Measurements from ENCODE around the gene LARP4B.

Gene LARP4B

DNA sequence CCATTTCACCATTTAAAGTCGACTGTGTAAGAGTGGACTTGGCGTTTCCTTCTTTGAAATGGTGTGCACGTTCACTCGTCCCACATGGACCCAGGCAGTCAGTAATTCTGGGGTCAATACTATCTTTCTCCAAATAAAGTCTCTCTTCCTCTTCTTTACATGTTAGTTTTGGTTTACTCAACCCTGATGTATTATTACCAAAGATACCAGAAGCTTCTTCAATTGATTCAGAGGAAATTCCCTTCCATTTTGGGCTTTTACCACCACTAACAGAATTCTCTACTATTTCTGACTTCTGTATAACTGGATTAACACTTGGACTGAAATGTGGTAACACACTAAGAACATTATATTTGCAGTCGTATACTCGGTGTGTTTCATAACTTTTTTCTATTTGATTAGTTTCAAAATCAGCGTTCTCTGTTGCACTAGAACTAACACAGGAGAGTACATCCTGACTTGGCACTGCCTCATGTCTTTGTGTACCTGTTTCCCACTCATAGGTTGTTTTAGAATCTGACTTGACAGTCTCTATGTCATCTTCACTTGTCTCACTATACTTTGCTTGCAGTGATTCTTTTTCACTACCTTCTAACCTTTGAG is 60.8 kb downstream of the LARP4B start:
- DNase-seq (ENCODE audit: extremely low read depth in 1 of 2, low read depth in 1 of 2), result no peak

DNA sequence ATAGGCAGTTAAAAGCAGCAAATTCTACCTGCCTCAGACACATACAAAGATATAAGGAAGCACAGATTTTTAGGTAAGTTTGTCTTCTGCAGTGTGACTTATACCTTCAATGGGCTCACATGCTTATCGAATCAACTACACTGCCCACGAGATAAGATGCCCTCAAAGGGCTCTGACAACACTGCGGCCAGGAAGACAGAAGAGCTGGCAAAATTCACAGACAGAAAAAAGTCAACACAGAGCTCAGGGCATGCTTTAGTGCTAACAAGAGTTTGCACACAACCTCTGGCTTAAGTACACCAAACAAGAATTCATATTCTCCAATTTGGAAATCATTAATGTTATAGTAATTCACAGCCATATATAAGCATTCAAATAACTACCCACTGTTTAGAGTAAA is 62.3 kb downstream of the LARP4B start:
- DNase-seq (ENCODE audit: extremely low read depth in 1 of 2, low read depth in 1 of 2), result no peak

DNA sequence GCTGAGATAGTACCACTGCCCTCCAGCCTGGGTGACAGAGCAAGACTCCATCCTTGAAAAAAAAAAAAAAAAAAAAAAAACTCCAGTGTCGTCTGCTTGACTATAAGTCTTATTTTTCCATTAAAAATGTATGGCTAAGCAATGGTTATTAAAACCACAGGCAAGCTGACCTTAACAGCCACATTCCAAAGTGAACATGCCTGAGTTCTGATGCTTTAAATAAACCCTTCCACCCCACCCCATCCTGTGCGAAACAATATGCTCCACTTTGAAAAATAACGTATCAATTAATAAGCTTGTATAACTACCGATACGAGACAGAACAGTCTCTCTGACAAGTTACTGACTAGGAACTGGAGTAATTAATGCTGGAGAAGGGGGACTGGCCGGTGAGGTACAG is 63.7 kb downstream of the LARP4B start:
- no peak for DNase-seq (ENCODE audit: extremely low read depth in 1 of 2, low read depth in 1 of 2)

DNA sequence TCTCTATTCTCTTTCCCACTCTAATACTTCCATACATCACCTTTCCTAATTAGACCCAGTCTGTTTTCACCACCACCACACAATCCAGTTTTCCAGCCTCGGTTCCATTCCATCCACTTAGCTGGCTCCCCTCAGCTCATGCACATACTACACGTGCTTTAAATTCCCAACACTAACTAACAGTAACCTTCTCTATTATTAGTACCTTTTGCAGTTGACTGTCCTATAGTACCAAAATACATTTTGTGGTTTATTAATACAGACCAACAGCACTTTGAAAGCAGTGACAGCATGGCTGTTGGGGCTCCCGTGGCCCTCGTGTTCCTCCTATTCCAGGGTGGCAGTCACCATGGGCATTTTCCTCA is 64.9 kb downstream of the LARP4B start:
- no peak for DNase-seq (ENCODE audit: extremely low read depth in 1 of 2, low read depth in 1 of 2)

DNA sequence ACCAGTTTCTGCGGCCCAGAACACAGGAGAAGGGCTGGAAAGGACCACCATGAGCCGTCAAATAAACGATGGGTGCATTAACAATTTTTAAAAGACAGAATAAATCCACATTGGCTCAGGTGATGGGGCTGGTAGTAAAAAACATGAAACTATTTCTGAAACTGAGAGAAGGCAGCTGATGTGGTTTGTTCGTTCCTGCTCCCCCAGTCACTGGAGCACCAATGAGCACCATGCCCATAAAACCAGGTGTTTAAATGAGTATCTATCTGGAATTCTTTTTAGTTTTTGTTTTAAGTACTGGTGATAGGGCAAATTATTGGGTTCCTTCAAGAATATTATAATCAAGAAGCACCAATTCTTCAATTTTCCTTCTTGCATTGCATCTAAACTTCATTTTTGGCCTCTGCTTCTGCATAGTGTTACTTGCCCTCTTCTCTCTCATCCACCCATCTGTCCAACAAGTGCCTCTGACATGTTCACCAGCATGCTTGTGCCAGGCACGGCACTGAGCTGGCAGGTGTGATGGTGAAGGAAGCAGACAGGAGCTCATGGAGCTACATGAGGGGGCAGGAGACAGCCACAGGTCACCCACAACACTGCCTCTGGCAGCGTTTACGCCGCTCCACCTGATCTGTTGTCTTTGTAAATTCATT is 65.5 kb downstream of the LARP4B start:
- DNase-seq (ENCODE audit: extremely low read depth in 1 of 2, low read depth in 1 of 2), result no peak

DNA sequence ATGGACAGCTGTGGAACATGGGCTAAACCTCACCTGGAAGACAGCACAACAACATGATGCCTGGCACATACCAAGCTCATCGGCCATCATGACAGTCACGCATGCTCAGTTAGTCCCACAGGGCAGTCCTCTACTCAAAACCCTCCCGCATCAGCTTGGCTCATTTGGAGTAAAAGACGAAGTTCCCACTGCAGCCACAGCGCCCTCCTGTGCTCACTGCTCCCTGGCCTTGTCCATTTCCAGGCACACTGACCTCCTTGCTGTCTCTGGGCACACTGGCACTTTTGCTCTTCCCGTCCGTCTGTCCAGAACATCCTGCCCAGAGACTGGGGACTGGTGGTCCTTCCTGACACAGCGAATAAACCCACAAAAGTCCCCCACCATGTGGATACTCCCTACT is 66.2 kb downstream of the LARP4B start:
- no peak for DNase-seq (ENCODE audit: extremely low read depth in 1 of 2, low read depth in 1 of 2)

DNA sequence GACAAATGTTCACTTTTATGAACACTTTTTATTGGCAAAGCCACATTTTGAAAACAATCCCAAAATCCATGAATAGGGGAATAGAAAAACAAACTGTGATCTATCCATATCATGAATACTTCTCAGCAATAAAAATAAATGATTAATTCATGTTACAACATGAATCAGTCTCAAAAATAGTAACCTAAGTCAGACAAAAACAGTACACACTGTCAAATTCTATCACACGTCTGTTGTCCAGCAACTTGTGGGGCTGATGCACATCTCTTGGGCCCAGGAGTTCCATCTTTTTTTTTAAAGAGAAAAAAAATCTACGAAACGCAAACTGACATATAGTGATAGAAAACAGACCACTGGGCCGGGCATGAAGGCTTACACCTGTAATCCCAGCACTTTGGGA is 71.0 kb downstream of the LARP4B start:
- no peak for DNase-seq (ENCODE audit: extremely low read depth in 1 of 2, low read depth in 1 of 2)

DNA sequence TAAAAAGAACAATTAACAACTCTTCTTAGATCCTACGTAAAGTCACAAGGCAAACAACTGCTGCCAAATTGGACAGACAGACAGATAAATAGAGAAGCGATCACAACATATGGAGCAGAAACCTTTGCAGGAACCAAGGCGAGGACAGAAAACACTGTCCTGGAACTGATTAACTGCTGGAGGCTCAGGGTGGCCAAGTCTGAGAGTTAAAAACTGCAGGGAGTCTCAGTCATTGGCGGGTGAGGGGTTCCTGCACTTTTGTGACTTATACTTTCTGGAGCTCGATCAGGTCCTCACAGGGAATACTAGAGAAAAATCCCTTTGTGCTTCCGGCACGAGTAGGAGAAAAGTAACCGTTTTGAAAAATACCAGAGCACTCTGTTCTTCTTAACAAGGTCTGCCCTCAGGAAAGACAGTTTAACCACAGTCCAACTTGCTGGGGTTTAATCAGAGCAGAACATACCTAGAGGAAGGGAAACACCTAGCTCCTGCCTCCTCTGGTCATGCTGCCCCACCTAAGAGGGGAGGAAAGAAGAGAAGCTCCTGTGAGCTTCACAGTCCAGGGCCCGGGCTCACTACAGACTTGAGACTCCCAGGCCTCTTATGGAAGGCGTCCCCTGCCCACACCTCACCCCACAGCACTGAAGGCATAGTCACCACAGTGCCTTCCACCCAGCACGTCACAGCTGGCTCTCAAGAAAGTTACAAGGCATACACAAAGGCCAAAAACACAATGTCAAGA is 74.9 kb downstream of the LARP4B start:
- no peak for DNase-seq (ENCODE audit: extremely low read depth in 1 of 2, low read depth in 1 of 2)

DNA sequence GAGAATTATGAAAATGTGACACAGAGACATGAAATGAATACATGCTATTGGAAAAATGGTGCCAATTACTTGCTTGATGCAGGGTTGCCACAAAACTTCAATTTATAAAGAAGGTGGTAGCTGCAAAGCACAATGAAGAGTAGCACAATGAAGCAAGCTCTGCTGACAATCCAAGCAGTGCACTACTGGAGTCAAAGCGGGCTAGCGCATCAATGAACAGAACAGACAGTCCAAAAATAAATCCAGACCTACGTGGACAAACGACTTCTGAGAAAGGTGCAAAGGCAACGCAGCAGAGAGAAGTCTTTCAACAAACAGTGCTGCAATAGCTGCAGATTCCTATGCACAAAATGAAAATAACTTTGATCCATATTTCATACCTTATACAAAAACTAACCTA is 75.8 kb downstream of the LARP4B start:
- no peak for DNase-seq (ENCODE audit: extremely low read depth in 1 of 2, low read depth in 1 of 2)

DNA sequence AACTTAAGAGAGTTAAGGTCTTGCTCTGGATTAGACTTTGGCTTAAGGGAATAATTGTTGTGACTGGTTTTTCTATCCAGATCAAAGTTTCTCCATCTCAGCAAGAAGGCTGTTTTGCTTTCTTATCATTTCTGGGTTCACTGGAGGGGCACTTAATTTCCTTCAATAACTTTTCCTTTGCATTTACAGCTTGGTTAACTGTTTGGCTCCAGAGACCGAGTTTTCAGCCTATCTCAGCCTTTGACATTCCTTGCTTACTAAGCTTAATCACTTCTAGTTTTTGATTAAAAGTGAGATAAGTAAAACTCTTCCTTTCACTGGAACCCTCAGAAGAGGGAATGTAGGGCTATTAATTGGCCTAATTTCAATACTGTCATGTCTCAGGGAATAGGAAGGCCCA is 76.4 kb downstream of the LARP4B start:
- DNase-seq (ENCODE audit: extremely low read depth in 1 of 2, low read depth in 1 of 2), result no peak

DNA sequence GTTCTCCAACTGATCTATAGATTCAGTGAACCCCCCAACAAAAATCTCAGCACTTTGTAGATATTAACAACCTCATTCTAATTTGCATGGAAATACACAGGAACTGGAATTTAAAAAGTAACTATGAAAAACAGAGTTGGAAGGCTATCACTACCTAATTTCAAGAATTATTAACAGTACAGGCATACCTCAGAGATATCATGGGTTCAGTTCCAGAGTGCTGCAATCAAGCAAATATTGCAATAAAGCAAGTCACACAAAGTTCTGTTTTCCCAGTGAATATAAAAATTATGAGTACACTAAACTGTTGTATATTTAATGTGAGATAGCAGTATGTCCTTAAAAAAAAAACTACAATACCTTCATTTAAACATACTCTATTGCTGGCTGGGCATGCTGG is 78.5 kb downstream of the LARP4B start:
- no peak for DNase-seq (ENCODE audit: extremely low read depth in 1 of 2, low read depth in 1 of 2)

DNA sequence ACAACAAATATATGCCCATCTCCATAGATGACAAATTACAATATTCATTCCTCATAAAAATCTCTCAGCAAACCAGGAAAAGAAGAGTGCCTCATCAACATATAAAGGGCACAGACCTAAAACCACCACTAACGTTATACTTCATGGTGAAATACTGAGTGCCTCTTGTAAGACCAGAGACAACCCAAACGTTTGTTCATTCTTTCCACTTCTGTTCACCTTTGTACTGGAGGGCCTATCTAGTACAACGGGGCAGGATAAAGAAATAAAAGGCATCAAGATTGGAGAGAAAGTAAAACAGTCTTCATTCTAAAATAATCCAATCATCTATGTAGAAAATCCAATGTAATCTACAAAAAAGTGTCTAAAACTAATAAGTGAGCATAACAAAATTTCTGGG is 79.1 kb downstream of the LARP4B start:
- no peak for DNase-seq (ENCODE audit: extremely low read depth in 1 of 2, low read depth in 1 of 2)

DNA sequence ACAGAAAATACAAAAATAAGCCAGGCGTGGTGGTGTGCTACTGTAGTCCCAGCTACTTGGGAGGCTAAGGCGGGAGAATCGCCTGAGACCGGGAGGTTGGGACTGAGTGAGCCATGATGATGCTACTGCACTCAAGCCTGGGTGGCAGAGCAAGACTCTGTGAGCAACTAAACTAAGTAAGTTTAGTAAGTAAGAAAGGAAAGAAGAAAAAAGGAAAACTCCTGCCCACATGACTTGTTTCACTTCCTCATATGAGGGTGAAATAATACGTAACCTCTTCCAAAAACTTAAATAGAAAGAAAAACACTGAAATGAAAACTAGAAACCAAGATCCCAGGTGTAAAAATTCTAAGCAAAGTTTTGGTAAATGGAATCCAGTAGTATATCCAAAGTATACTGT is 79.6 kb downstream of the LARP4B start:
- DNase-seq (ENCODE audit: extremely low read depth in 1 of 2, low read depth in 1 of 2), result no peak

DNA sequence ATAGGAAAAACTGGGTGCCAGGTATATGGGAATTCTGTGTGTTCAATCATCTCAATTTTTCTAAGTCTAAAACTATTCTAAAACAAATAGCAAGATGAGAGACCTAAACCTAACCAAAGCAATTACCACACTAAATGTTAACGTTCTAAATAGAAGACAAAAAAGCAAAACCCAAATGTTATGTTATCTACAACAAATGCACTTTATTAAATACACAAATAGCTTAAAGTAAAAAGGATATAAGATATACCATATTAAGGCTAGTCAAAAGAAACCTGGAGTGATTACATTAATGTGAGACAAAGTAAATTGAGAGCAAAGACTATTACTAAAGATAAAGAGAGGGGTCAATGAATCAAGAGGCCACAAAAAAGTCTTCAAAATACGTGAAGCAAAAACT is 81.4 kb downstream of the LARP4B start:
- DNase-seq (ENCODE audit: extremely low read depth in 1 of 2, low read depth in 1 of 2), result no peak

DNA sequence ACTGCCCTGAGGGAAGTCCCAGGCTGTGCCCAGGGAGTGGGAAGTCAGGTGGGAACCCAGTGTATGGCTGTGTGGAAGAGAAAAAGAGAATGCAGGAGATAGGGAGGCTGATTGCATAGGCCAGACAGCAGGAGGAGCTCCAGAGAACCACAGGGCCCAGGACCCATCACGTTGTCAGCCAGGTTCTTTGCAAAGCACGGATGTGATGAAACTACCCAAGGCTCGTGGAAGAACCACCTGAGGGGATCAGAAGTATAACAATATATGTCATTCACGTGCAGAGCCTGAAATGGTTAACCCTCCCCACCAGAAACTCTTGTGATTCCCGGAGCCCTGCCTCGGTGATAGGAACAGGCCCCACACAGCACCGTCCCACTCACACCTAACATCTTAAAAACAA is 83.6 kb downstream of the LARP4B start:
- no peak for DNase-seq (ENCODE audit: extremely low read depth in 1 of 2, low read depth in 1 of 2)

DNA sequence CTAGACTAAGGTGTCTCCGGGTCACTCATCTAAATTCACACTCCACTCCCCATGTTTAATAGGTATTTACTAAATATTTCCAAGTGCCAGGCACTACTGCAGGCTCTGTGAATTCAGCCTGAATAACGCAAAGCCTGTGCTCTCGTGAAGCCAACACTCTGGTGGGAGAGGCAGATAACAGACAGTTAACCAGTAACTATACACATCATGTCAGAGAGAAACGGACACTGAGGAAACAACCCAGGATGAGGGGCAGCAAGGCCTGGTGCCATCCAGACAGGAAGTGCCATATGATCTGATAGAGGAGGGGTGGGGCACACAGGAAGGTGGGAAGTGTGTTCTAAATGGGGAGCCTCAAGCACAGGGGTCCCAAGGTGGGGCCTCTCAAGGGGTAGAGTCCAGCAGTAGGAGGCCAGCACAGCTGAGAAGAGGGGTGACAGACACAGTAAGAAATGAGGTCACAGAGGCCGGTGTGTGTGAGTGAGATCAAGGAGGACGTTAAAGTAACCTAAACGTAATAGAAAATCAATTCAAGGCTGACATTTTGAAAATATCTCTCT is 85.3 kb downstream of the LARP4B start:
- DNase-seq (ENCODE audit: extremely low read depth in 1 of 2, low read depth in 1 of 2), result no peak

DNA sequence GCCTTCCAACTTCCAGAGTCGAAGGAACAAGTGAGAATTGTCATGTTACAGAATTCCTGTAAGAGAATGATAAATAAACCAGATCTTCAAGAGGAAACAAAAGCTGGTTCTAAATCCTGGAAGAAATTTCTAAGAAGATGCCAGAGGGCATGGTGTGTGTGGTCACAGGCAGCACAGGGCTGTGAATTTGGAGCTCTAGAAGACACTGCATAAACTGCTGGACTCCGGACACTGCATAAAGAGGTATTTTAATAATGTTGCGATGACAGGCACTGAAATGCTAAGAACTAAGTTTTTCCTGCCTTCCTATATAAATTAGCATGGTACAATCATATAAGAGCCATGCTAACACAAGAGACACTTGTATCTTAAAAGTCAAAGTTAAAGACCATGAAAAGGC is 86.0 kb downstream of the LARP4B start:
- DNase-seq (ENCODE audit: extremely low read depth in 1 of 2, low read depth in 1 of 2), result no peak

DNA sequence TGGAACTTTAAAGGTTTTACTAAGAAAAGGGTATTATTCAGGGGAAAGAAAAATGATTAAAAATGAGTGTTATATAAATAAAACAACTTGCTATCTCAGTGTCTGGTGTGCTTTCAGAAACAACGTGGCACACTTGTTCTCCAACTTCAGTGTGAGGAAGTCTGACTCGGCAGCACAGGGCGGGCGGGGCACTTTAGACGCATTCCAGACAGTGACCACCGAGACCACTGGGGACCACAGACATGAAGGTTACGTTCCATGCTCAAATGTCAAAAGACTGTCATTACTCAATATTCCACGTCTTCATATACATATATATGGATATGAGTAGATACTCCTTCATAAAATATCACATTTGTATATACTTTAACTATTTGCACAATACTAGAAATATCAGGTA is 87.0 kb downstream of the LARP4B start:
- no peak for DNase-seq (ENCODE audit: extremely low read depth in 1 of 2, low read depth in 1 of 2)

DNA sequence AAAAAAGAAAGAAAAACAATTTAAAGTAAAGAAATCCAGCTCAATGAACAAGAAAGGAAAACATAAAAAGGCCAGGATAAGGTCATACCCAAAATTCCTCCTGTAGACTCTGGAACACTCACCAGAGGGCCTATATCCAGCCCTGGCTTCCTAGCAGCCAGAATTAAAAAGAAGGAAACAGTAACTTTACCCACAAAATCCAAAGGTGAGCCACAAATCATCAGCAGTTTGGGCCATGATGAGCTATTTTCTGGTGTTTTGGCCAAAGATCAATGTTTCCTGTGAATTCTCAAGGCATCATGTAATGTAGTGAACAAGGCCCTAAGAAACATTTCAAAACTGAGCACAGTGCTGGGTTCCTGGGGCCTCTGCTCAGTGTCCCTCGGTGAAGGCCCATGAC is 87.8 kb downstream of the LARP4B start:
- DNase-seq (ENCODE audit: extremely low read depth in 1 of 2, low read depth in 1 of 2), result no peak

DNA sequence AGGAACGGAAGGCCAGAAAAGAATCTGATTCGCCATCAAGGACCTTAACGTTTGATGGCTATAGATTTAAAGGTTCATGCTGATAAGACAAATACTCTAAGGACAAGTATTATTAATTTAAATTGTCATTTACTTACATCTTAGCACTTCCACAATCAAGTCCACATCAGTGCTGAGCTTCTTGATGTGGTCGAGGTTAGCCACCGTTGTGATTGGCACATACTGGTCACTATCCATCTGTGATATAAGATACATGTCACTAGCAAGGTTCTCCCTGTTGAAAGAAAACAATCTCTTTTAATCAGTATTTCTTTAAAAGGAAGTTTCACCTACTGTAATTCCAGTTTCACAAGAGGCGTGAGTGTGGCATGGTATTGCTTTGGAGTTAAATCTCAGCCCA is 88.7 kb downstream of the LARP4B start:
- DNase-seq (ENCODE audit: extremely low read depth in 1 of 2, low read depth in 1 of 2), result no peak

DNA sequence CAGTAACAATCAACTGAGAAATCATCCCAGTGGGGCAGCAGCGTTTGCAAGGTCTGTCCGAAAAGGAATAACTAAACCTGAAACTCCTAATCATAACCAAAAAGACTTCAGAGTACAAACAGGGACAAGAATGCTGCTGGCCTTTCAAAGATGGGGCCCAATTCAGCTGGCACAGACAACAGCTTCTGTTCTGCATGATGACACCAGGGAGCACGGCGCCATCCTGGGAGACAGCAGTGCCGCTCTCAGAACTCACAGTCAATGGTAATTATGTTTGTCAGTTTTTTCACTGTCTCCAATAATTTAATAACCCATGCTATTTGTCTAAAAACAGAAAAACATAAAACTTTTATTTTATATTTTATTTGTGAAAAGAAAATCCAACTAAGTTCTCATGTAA is 90.0 kb downstream of the LARP4B start:
- no peak for DNase-seq (ENCODE audit: extremely low read depth in 1 of 2, low read depth in 1 of 2)

DNA sequence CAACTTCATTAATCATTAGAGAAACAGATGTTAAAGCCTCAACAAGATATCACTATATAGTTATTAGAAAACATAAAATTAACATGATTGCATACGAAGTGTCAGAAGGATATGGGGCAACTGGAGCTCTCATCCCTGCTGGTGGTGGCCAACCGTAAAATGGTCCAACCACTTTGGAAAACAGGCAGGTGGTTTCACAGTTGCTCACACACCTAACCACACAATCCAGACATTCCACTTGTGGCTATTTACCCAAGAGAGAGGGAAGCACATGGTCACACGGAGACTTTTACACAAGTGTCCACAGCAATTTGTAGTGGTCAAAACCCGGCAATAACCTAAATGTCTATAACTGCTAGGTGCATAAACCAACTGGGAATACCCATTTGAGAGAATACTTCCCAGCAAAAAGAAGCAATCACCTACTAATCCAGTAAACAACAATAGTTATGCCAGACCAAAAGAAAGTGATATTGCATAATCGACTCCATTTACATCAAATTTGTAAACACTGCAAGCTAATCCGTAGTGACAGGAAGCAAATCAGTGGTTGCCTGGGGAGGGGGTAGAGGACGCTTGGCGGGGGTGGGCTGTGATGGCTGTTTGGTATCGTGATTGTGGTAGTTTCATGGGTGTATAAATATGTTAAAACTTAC is 91.8 kb downstream of the LARP4B start:
- no peak for DNase-seq (ENCODE audit: extremely low read depth in 1 of 2, low read depth in 1 of 2)

All from stimulated activated CD8-positive, alpha-beta memory T cell treated with anti-CD3 and anti-CD28 coated beads, Interleukin-7, amount 100 ng/mL, for 48 hours (primary cell).